Ishikawa (cell line): ENCODE data around the gene DLX6.

Experiments
- EP300 ChIP-seq: IDR thresholded peaks from 2 replicates; pipeline ENCODE4 v1.6.1; 2012; ENCODE audit warnings: borderline replicate concordance
- NFIC ChIP-seq: IDR thresholded peaks from 2 replicates; pipeline ENCODE4 v1.6.1; 2012
- REST ChIP-seq: IDR thresholded peaks from 2 replicates; pipeline ENCODE4 v1.6.1; 2012; ENCODE audit warnings: low read depth, mild to moderate bottlenecking
- YY1 ChIP-seq: IDR thresholded peaks from 2 replicates; pipeline ENCODE4 v1.6.1; 2012; ENCODE audit warnings: low read depth

GRCh38 chr7:96989859-96990317 lies 15.5 kb upstream of the DLX6 start:
- TF ChIP-seq REST (no peak), YY1 (no peak), NFIC (no peak), EP300 (no peak)
